HG02763 (cell line): ENCODE results near the gene CRYBB3.
"Not testable (repeated sequence)": the region's sequence is repeated elsewhere in the genome, so short reads cannot be mapped to it uniquely, and the experiment has no call there.

ENCODE experiments used
- ATAC-seq: cut with Tn5 transposase; IDR thresholded peaks from one replicate; pipeline ENCODE4 v1.9.1; 2021; ENCODE audit warnings: mild to moderate bottlenecking, moderate library complexity; ENCODE audit not compliant: unreplicated experiment

The CRYBB3 gene

GRCh38 chr22:25238058-25238457 lies 38.4 kb downstream of the CRYBB3 start:
- ATAC-seq, result not testable (repeated sequence)

GRCh38 chr22:25255169-25255568 lies 55.5 kb downstream of the CRYBB3 start:
- ATAC-seq, result not testable (repeated sequence)
